GM23338 (cell line): Measurements from ENCODE around the gene BCAS3. TPM values are rescaled to one million over a fixed set of nuclear protein-coding genes. Genes with fewer than 3 reads are reported as not detected.

ENCODE experiments used
- ATAC-seq: fragments of 200-7000 bp; cut with Tn5 transposase; 3 replicates; pipeline ENCODE4 v1.9.1; 2020
- DNase-seq: peaks from one replicate; pipeline ENCODE4 v3.0.0-alpha.2; 2015; ENCODE audit warnings: low spot score
- H2AFZ ChIP-seq: fragments of 200-600 bp; sonication (generic); 2 replicates; pipeline ENCODE4 v1.8.0; 2016; ENCODE audit warnings: antibody characterized with exemption, mild to moderate bottlenecking, moderate library complexity
- H3F3A ChIP-seq: fragments of 200-600 bp; sonication (generic); replicated peaks from 2 replicates; pipeline ENCODE4 v1.8.0; 2017; ENCODE audit warnings: antibody characterized with exemption, mixed run types, low read depth
- H3K27ac ChIP-seq: fragments of 200-600 bp; sonication (generic); 2 replicates; pipeline ENCODE4 v1.6.1; 2016; ENCODE audit warnings: low read depth
- H3K27me3 ChIP-seq: fragments of 200-600 bp; sonication (generic); 2 replicates; pipeline ENCODE4 v1.8.0; 2016; ENCODE audit warnings: mild to moderate bottlenecking, mixed run types, moderate library complexity; ENCODE audit not compliant: insufficient read depth
- H3K36me3 ChIP-seq: fragments of 200-600 bp; sonication (generic); 2 replicates; pipeline ENCODE4 v1.8.0; 2016; ENCODE audit warnings: mild to moderate bottlenecking; ENCODE audit not compliant: insufficient read depth
- H3K4me1 ChIP-seq: fragments of 200-600 bp; sonication (generic); 2 replicates; pipeline ENCODE4 v1.8.0; 2016; ENCODE audit warnings: mild to moderate bottlenecking, moderate library complexity; ENCODE audit not compliant: insufficient read depth
- H3K4me2 ChIP-seq: fragments of 200-600 bp; sonication (generic); 2 replicates; pipeline ENCODE4 v1.7.1; 2017; ENCODE audit warnings: mixed run types
- H3K4me3 ChIP-seq: fragments of 200-600 bp; sonication (generic); 2 replicates; pipeline ENCODE4 v1.6.1; 2016; ENCODE audit warnings: mixed run types
- H3K79me2 ChIP-seq: fragments of 200-600 bp; sonication (generic); replicated peaks from 2 replicates; pipeline ENCODE4 v1.8.0; 2017; ENCODE audit warnings: mild to moderate bottlenecking; ENCODE audit not compliant: insufficient read depth
- H3K9me2 ChIP-seq: fragments of 200-600 bp; sonication (generic); 2 replicates; pipeline ENCODE4 v1.8.0; 2017; ENCODE audit not compliant: insufficient read depth
- H4K20me1 ChIP-seq: fragments of 200-600 bp; sonication (generic); replicated peaks from 2 replicates; pipeline ENCODE4 v1.8.0; 2017; ENCODE audit warnings: mild to moderate bottlenecking; ENCODE audit not compliant: insufficient read depth
- H3K27ac Mint-ChIP-seq: 2 replicates; pipeline ENCODE4 v1.8.0; 2020; ENCODE audit warnings: inconsistent platforms, mild to moderate bottlenecking, moderate library complexity, mixed read lengths
- H3K27me3 Mint-ChIP-seq: 3 replicates; pipeline ENCODE4 v1.8.0; 2022; ENCODE audit warnings: low read depth, mild to moderate bottlenecking, moderate library complexity, mixed read lengths, inconsistent platforms; ENCODE audit not compliant: insufficient read depth, poor library complexity
- H3K36me3 Mint-ChIP-seq: 3 replicates; pipeline ENCODE4 v1.8.0; 2021; ENCODE audit warnings: low read depth, mild to moderate bottlenecking, inconsistent platforms, moderate library complexity, mixed read lengths
- H3K4me1 Mint-ChIP-seq: 3 replicates; pipeline ENCODE4 v1.8.0; 2020; ENCODE audit warnings: mild to moderate bottlenecking, inconsistent platforms, mixed read lengths
- H3K4me3 Mint-ChIP-seq: 3 replicates; pipeline ENCODE4 v1.8.0; 2021; ENCODE audit warnings: moderate library complexity, mild to moderate bottlenecking, inconsistent platforms, mixed read lengths
- H3K9me3 Mint-ChIP-seq: 3 replicates; pipeline ENCODE4 v1.8.0; 2020; ENCODE audit warnings: moderate library complexity, mild to moderate bottlenecking, inconsistent platforms, mixed read lengths
- CREB1 ChIP-seq: fragments of 250-450 bp; sonication (Bioruptor Pico); IDR thresholded peaks from 2 replicates; pipeline ENCODE4 v1.5.0; 2020; ENCODE audit warnings: low read depth, mild to moderate bottlenecking, moderate library complexity
- CTCF ChIP-seq, 2 experiments: fragments of 200-600 bp in 1 of 2; sonication (generic) in 1 of 2; conservative IDR thresholded peaks; 2 replicates each; pipeline versions ENCODE4 v1.5.1 to v1.6.1; 2016 to 2017; ENCODE audit warnings: antibody characterized with exemption in 2 of 2, low read depth in 2 of 2, mild to moderate bottlenecking in 2 of 2, moderate library complexity in 1 of 2
- ETS1 ChIP-seq: IDR thresholded peaks from 2 replicates; pipeline ENCODE4 v1.6.1; 2016; ENCODE audit warnings: antibody characterized with exemption
- EZH2 ChIP-seq: fragments of 200-600 bp; sonication (generic); IDR thresholded peaks from one replicate; pipeline ENCODE4 v1.8.0; 2017; ENCODE audit warnings: antibody characterized with exemption, mild to moderate bottlenecking, low read depth; ENCODE audit not compliant: unreplicated experiment
- EZH2phosphoT487 ChIP-seq: fragments of 200-600 bp; sonication (generic); IDR thresholded peaks from one replicate; pipeline ENCODE4 v1.8.1; 2018; ENCODE audit warnings: antibody characterized with exemption; ENCODE audit not compliant: unreplicated experiment
- JUNB ChIP-seq: IDR thresholded peaks from one replicate; pipeline ENCODE4 v1.6.1; 2016; ENCODE audit warnings: antibody characterized with exemption; ENCODE audit not compliant: unreplicated experiment
- NANOG ChIP-seq: IDR thresholded peaks from 2 replicates; pipeline ENCODE4 v1.6.1; 2016; ENCODE audit warnings: antibody characterized with exemption, borderline replicate concordance
- REST ChIP-seq: IDR thresholded peaks from one replicate; pipeline ENCODE4 v1.6.1; 2018; ENCODE audit warnings: antibody characterized with exemption; ENCODE audit not compliant: unreplicated experiment
- STAT1 ChIP-seq: IDR thresholded peaks from one replicate; pipeline ENCODE4 v1.6.1; 2016; ENCODE audit warnings: antibody characterized with exemption; ENCODE audit not compliant: unreplicated experiment
- ZNF114 ChIP-seq: fragments of 250-450 bp; sonication (Bioruptor Pico); IDR thresholded peaks from 2 replicates; pipeline ENCODE4 v1.5.0; 2020; ENCODE audit warnings: mild to moderate bottlenecking, moderate library complexity
- ZNF331 ChIP-seq: fragments of 250-450 bp; sonication (Bioruptor Pico); IDR thresholded peaks from 2 replicates; pipeline ENCODE4 v1.5.0; 2020; ENCODE audit warnings: low read depth, mild to moderate bottlenecking, moderate library complexity
- ZNF462 ChIP-seq: fragments of 250-450 bp; sonication (Bioruptor Pico); IDR thresholded peaks from 2 replicates; pipeline ENCODE4 v1.5.0; 2020; ENCODE audit warnings: mild to moderate bottlenecking, moderate library complexity
- polyA plus RNA-seq: library from polyadenylated mRNA; unstranded; fragments of >200 nt; fragmentation: Nextera tagmentation; extraction: Ambion mirVana; gene quantifications from 2 replicates; pipeline ENCODE4 v1.2.1, GENCODE V29; 2016
- total RNA-seq: library from RNA; depleted of rRNA; stranded (reverse); fragments of >200 nt; shearing (Covaris generic); gene quantifications from 2 replicates; pipeline ENCODE4 v1.2.3, GENCODE V29; 2014

The BCAS3 gene
- total and polyA plus RNA-seq, 2 experiments from 2014 or later, result 8.2 to 28.0 TPM

- Histone ChIP-seq H3K9me2 (no peaks in the 10 kb centered on the region), H3F3A (no peaks in the 10 kb centered on the region), H3K27ac (no peak overlapping the region), H4K20me1 (no peaks in the 10 kb centered on the region), H3K79me2 (no peaks in the 10 kb centered on the region), H3K4me2 (no peak overlapping the region), H3K4me1 (no peaks in the 10 kb centered on the region), H3K36me3 (no peaks in the 10 kb centered on the region), H2AFZ (no peak overlapping the region), H3K27me3 (no peaks in the 10 kb centered on the region), H3K4me3 (no peak overlapping the region)
- peaks cover 1% of the 10 kb centered on the region for H3K27me3 Mint-ChIP-seq
- no peak for TF ChIP-seq NANOG
- no peak for TF ChIP-seq ZNF331 (CRISPR knock-in tag)
- no peak for TF ChIP-seq CTCF (conservative IDR thresholded peaks at IDR 0.05; ENCODE audit: low read depth in 2 of 2)
- TF ChIP-seq REST, result no peak
- no peak for TF ChIP-seq STAT1
- TF ChIP-seq CREB1 (CRISPR knock-in tag), result no peak
- no peak for TF ChIP-seq ZNF462 (CRISPR knock-in tag)
- TF ChIP-seq JUNB, result no peak
- TF ChIP-seq ZNF114, result no peak
- no peak for TF ChIP-seq ETS1
- TF ChIP-seq EZH2phosphoT487, result no peak
- TF ChIP-seq EZH2, result no peak
- no peak overlapping the region for H3K27ac Mint-ChIP-seq
- no peaks in the 10 kb centered on the region for H3K36me3 Mint-ChIP-seq
- DNase-seq (no peak), ATAC-seq (no peak)
- H3K4me3 Mint-ChIP-seq, result no peak overlapping the region
- peaks cover 6% of the 10 kb centered on the region; the same call in 2 of the 3 replicates for H3K4me1 Mint-ChIP-seq
- no peaks in the 10 kb centered on the region for H3K9me3 Mint-ChIP-seq
These were observed 686.2 kb downstream of the BCAS3 start for GRCh38 chr17:61363601-61364462.
